ENCODE results near the gene CFAP47. TPM values are rescaled to one million over a fixed set of nuclear protein-coding genes. Genes with fewer than 3 reads are reported as not detected.
"Not testable (repeated sequence)": the region's sequence is repeated elsewhere in the genome, so short reads cannot be mapped to it uniquely, and the experiment has no call there.

Gene CFAP47
- total RNA-seq, 5 donors from 2014 or later (not counting 1 experiment from before 2014, with no cell fraction given), result not detected

DNA sequence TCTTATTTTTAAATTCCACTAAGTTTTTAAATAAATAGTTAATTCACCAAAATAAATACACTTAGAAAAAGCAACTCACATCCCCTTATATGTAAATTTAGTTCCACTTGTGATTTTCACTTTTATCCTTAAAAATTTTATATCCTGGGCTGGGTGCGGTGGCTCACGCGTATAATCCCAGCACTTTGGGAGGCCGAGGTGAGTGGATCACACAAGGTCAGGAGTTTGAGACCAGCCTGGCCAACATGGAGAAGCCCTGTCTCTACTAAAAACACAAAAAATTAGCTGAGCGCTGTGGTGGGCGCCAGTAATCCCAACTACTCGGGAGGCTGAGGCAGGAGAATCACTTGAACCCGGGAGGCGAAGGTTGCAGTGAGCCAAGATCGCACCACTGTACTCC lies 169.4 kb downstream of the CFAP47 start:
- H3K36me3 ChIP-seq (ENCODE audit: control insufficient read depth in 2 of 2, extremely low read depth in 1 of 2, insufficient read depth in 1 of 2, low read length in 1 of 2); H3K4me1 Mint-ChIP-seq; POLR2A ChIA-PET; H3K4me3 ChIP-seq (ENCODE audit: control insufficient read depth in 1 of 2, extremely low read depth in 1 of 2, low read length in 1 of 2); H3K9me3 Mint-ChIP-seq; H3K9me3 ChIP-seq; H3K27me3 ChIP-seq (replicated peaks in 1 of 2; ENCODE audit: control insufficient read depth in 2 of 2, extremely low read depth in 1 of 2, insufficient read depth in 2 of 2, low read length in 1 of 2); H3K27ac Mint-ChIP-seq; H3K27me3 Mint-ChIP-seq; DNase-seq; ATAC-seq (replicated peaks in 1 of 4); H3K36me3 Mint-ChIP-seq; H3K4me3 Mint-ChIP-seq; H3K27ac ChIP-seq (ENCODE audit: low read length); H3K4me1 ChIP-seq (ENCODE audit: control insufficient read depth in 1 of 2, extremely low read depth in 1 of 2, insufficient read depth in 2 of 2, low read length in 2 of 2); CTCF ChIA-PET: not testable (repeated sequence)
- no CpG with 5 or more reads among the region's 10 CpGs for WGBS (ENCODE audit: insufficient coverage)

DNA sequence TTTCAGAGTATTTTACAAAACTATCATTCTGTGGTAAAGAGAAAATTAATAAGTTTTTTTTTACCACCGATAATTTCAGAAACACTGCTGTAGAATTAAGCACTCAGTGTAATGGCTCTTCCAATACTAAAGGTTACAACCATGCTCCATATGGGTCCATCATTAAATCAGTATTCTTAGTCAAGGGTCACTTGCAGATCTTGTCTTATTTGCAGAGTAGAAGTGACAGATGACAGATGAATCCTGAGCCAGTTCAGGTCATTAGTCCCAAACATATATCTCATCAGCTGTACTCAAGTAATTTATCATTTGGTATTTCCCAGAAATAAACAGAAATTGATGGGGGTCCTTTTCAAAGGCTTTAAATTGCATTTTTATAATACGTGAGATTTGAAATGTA lies 182.9 kb downstream of the CFAP47 start:
- no peak for ATAC-seq (replicated peaks in 1 of 4)
- Mint-ChIP-seq H3K27ac (no peak overlapping the region), H3K9me3 (peaks cover 0 to 4% (median 0%) of the 10 kb centered on the region in 3 donors), H3K4me3 (no peak overlapping the region), H3K36me3 (no peaks in the 10 kb centered on the region), H3K27me3 (no peaks in the 10 kb centered on the region), H3K4me1 (no peaks in the 10 kb centered on the region)
- H3K27ac ChIP-seq (ENCODE audit: low read length), result no peak overlapping the region
- WGBS (ENCODE audit: insufficient coverage), result no CpG with 5 or more reads among the region's 2 CpGs
- ChIA-PET POLR2A (no interaction called here), CTCF (no interaction called here)
- H3K4me1 ChIP-seq (ENCODE audit: control insufficient read depth in 1 of 2, extremely low read depth in 1 of 2, insufficient read depth in 2 of 2, low read length in 2 of 2), result no peaks in the 10 kb centered on the region
- no peaks in the 10 kb centered on the region for H3K27me3 ChIP-seq (replicated peaks in 1 of 2; ENCODE audit: control insufficient read depth in 2 of 2, extremely low read depth in 1 of 2, insufficient read depth in 2 of 2, low read length in 1 of 2)
- no peaks in the 10 kb centered on the region for H3K9me3 ChIP-seq
- no peak for DNase-seq
- no peak overlapping the region for H3K4me3 ChIP-seq (ENCODE audit: control insufficient read depth in 1 of 2, extremely low read depth in 1 of 2, low read length in 1 of 2)
- no peaks in the 10 kb centered on the region for H3K36me3 ChIP-seq (ENCODE audit: control insufficient read depth in 2 of 2, extremely low read depth in 1 of 2, insufficient read depth in 1 of 2, low read length in 1 of 2)

DNA sequence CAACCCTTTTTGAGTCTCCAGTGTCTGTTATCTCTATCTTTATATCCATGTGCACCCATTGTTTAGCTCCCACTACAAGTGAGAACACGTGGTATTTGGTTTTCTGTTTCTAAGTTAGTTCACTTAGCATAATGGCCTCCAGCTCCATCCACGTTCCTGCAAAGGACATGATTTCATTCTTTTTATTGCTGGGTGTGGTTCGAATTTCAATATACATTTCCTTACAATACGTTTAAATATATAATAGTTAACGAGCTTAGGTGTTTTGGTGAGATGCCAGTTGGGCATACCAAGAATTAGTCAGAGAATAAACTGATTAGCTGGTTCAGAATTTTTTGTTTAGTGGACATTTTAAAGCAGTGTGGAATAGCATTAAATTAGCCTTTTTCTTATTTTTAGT lies 196.7 kb downstream of the CFAP47 start:
- no peaks in the 10 kb centered on the region for H3K27me3 ChIP-seq (replicated peaks in 1 of 2; ENCODE audit: control insufficient read depth in 2 of 2, extremely low read depth in 1 of 2, insufficient read depth in 2 of 2, low read length in 1 of 2)
- ATAC-seq (replicated peaks in 1 of 4) (no peak), DNase-seq (no peak)
- no peaks in the 10 kb centered on the region for H3K4me1 ChIP-seq (ENCODE audit: control insufficient read depth in 1 of 2, extremely low read depth in 1 of 2, insufficient read depth in 2 of 2, low read length in 2 of 2)
- H3K4me3 ChIP-seq (ENCODE audit: control insufficient read depth in 1 of 2, extremely low read depth in 1 of 2, low read length in 1 of 2), result no peak overlapping the region
- H3K36me3 ChIP-seq (ENCODE audit: control insufficient read depth in 2 of 2, extremely low read depth in 1 of 2, insufficient read depth in 1 of 2, low read length in 1 of 2), result no peaks in the 10 kb centered on the region
- Mint-ChIP-seq H3K36me3 (no peaks in the 10 kb centered on the region), H3K27me3 (no peaks in the 10 kb centered on the region), H3K4me1 (no peaks in the 10 kb centered on the region), H3K9me3 (peaks cover 4 to 22% (median 14%) of the 10 kb centered on the region in 3 donors), H3K27ac (no peak overlapping the region), H3K4me3 (no peak overlapping the region)
- ChIA-PET POLR2A (no interaction called here), CTCF (no interaction called here)
- no CpG with 5 or more reads among the region's 5 CpGs for WGBS (ENCODE audit: insufficient coverage)
- no peak overlapping the region for H3K27ac ChIP-seq (ENCODE audit: low read length)
- H3K9me3 ChIP-seq, result no peaks in the 10 kb centered on the region

DNA sequence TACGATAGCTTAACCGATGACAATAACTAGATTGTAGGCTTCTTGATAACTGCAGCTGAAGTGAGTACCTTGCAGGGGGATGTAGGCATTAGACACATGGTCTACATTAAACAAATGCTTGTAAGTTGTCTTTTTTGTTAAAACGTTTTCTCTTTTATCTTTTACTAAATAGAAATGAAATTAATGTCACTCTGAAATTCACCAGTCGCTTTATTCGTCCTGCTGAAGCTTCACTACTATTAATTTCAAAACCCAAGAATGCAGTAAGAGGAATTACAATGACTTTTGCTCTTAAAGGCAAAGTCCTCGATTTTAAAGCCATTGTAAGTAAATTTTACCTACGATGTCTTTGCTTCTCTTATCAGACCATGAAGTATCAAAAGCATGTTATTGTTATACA lies 239.7 kb downstream of the CFAP47 start:
- Mint-ChIP-seq H3K9me3 (peaks cover 0 to 7% (median 6%) of the 10 kb centered on the region in 3 donors), H3K36me3 (no peaks in the 10 kb centered on the region), H3K4me1 (no peaks in the 10 kb centered on the region), H3K27me3 (no peaks in the 10 kb centered on the region), H3K4me3 (no peak overlapping the region), H3K27ac (no peak overlapping the region)
- Histone ChIP-seq H3K9me3 (no peaks in the 10 kb centered on the region), H3K27me3 (replicated peaks in 1 of 2; ENCODE audit: control insufficient read depth in 2 of 2, extremely low read depth in 1 of 2, insufficient read depth in 2 of 2, low read length in 1 of 2) (no peaks in the 10 kb centered on the region), H3K27ac (ENCODE audit: low read length) (no peak overlapping the region), H3K36me3 (ENCODE audit: control insufficient read depth in 2 of 2, extremely low read depth in 1 of 2, insufficient read depth in 1 of 2, low read length in 1 of 2) (no peaks in the 10 kb centered on the region), H3K4me3 (ENCODE audit: control insufficient read depth in 1 of 2, extremely low read depth in 1 of 2, low read length in 1 of 2) (no peak overlapping the region), H3K4me1 (ENCODE audit: control insufficient read depth in 1 of 2, extremely low read depth in 1 of 2, insufficient read depth in 2 of 2, low read length in 2 of 2) (no peaks in the 10 kb centered on the region)
- DNase-seq (no peak), ATAC-seq (replicated peaks in 1 of 4) (no peak)
- ChIA-PET CTCF (no interaction called here), POLR2A (no interaction called here)
- WGBS (ENCODE audit: insufficient coverage), result no CpG with 5 or more reads among the region's 7 CpGs

DNA sequence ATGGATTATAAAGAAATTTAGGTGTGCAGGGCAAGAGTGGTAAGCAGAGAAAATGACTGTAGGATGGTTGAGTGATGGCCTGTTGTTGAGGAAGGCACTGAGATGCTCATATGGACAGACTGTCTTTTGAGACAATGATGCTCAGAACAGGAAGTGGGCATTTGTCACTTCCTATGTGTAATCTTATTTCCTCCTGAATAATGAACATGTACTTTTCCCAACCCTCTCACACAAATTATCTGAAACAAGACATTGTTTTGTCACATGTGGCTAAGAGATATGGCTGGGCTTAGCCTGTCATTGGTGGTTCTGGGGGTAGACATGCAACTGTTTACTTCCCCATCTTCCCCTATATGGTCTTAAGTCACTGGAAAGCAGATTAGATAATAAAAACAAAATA lies 240.5 kb downstream of the CFAP47 start:
- no peaks in the 10 kb centered on the region for H3K27me3 ChIP-seq (replicated peaks in 1 of 2; ENCODE audit: control insufficient read depth in 2 of 2, extremely low read depth in 1 of 2, insufficient read depth in 2 of 2, low read length in 1 of 2)
- CTCF ChIA-PET, result no interaction called here
- no peaks in the 10 kb centered on the region for H3K36me3 Mint-ChIP-seq
- H3K4me3 Mint-ChIP-seq, result no peak overlapping the region
- DNase-seq (no peak), ATAC-seq (replicated peaks in 1 of 4) (no peak)
- H3K27ac ChIP-seq (ENCODE audit: low read length), result no peak overlapping the region
- no peaks in the 10 kb centered on the region for H3K4me1 ChIP-seq (ENCODE audit: control insufficient read depth in 1 of 2, extremely low read depth in 1 of 2, insufficient read depth in 2 of 2, low read length in 2 of 2)
- peaks cover 0 to 7% (median 6%) of the 10 kb centered on the region in 3 donors for H3K9me3 Mint-ChIP-seq
- H3K4me1 Mint-ChIP-seq, result no peaks in the 10 kb centered on the region
- H3K27me3 Mint-ChIP-seq, result no peaks in the 10 kb centered on the region
- no peaks in the 10 kb centered on the region for H3K9me3 ChIP-seq
- H3K4me3 ChIP-seq (ENCODE audit: control insufficient read depth in 1 of 2, extremely low read depth in 1 of 2, low read length in 1 of 2), result no peak overlapping the region
- POLR2A ChIA-PET, result no interaction called here
- H3K36me3 ChIP-seq (ENCODE audit: control insufficient read depth in 2 of 2, extremely low read depth in 1 of 2, insufficient read depth in 1 of 2, low read length in 1 of 2), result no peaks in the 10 kb centered on the region
- H3K27ac Mint-ChIP-seq, result no peak overlapping the region

DNA sequence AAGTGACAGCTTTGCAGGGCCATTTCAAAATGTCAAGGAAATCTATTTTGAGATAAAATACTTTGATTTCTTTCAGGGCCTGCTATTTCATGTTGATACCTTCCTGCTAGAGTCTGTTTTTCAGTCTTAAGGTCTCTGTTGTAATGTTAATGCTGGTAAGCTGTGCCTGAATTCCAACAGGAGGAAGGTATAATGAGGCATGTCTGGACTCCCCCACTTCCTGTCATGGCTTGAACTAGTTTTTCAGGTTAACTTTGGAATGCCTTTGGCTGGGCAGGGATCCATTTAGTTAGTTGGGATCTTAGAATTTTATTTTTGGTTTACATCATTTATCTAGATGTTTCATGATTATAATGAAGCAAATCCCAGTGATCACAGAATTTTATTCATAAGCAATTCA lies 279.0 kb downstream of the CFAP47 start:
- H3K27ac Mint-ChIP-seq, result no peak overlapping the region
- CTCF ChIA-PET, result no interaction called here
- H3K27me3 ChIP-seq (replicated peaks in 1 of 2; ENCODE audit: control insufficient read depth in 2 of 2, extremely low read depth in 1 of 2, insufficient read depth in 2 of 2, low read length in 1 of 2), result no peaks in the 10 kb centered on the region

DNA sequence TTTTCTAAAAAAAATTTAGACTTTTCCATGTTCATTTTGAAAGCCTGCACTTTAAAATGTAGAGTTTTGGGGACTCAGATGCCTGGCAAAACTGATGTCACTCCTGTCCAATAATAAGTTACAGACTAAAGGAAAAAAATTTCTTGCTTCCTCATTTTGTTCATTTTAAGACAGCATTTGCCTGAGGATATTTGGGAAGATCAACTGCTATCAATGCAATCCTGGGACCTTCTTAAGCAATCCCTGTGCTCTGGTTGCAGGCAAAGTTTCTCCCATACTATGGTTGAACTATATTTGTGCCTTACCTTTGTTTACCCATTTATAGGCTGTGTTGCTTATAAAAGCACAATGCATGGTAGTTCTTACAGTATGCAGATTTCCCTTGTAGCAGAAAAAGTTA lies 280.4 kb downstream of the CFAP47 start:
- Mint-ChIP-seq H3K4me1 (no peaks in the 10 kb centered on the region), H3K27me3 (no peaks in the 10 kb centered on the region), H3K36me3 (no peaks in the 10 kb centered on the region), H3K9me3 (peaks cover 0 to 4% (median 0%) of the 10 kb centered on the region in 3 donors), H3K27ac (no peak overlapping the region), H3K4me3 (no peak overlapping the region)
- Histone ChIP-seq H3K9me3 (no peaks in the 10 kb centered on the region), H3K4me1 (ENCODE audit: control insufficient read depth in 1 of 2, extremely low read depth in 1 of 2, insufficient read depth in 2 of 2, low read length in 2 of 2) (no peaks in the 10 kb centered on the region), H3K27me3 (replicated peaks in 1 of 2; ENCODE audit: control insufficient read depth in 2 of 2, extremely low read depth in 1 of 2, insufficient read depth in 2 of 2, low read length in 1 of 2) (no peaks in the 10 kb centered on the region), H3K36me3 (ENCODE audit: control insufficient read depth in 2 of 2, extremely low read depth in 1 of 2, insufficient read depth in 1 of 2, low read length in 1 of 2) (no peaks in the 10 kb centered on the region), H3K4me3 (ENCODE audit: control insufficient read depth in 1 of 2, extremely low read depth in 1 of 2, low read length in 1 of 2) (no peak overlapping the region), H3K27ac (ENCODE audit: low read length) (no peak overlapping the region)
- DNase-seq (no peak), ATAC-seq (replicated peaks in 1 of 4) (no peak)
- ChIA-PET CTCF (no interaction called here), POLR2A (no interaction called here)

More for the DNA sequence above, 279.0 kb downstream of the CFAP47 start:
- Histone ChIP-seq H3K9me3 (no peaks in the 10 kb centered on the region), H3K36me3 (ENCODE audit: control insufficient read depth in 2 of 2, extremely low read depth in 1 of 2, insufficient read depth in 1 of 2, low read length in 1 of 2) (no peaks in the 10 kb centered on the region), H3K27ac (ENCODE audit: low read length) (no peak overlapping the region), H3K4me1 (ENCODE audit: control insufficient read depth in 1 of 2, extremely low read depth in 1 of 2, insufficient read depth in 2 of 2, low read length in 2 of 2) (no peaks in the 10 kb centered on the region), H3K4me3 (ENCODE audit: control insufficient read depth in 1 of 2, extremely low read depth in 1 of 2, low read length in 1 of 2) (no peak overlapping the region)
- ATAC-seq (replicated peaks in 1 of 4), result no peak
- Mint-ChIP-seq H3K27me3 (no peaks in the 10 kb centered on the region), H3K4me1 (no peaks in the 10 kb centered on the region), H3K36me3 (no peaks in the 10 kb centered on the region), H3K4me3 (no peak overlapping the region), H3K9me3 (peaks cover 0 to 4% (median 0%) of the 10 kb centered on the region in 3 donors)
- no peak for DNase-seq
- POLR2A ChIA-PET, result no interaction called here

Data from T-cell (primary cell).